Left lung (tissue), 10 donors: ENCODE measurements around the gene LRRN2. TPM values are rescaled to one million over a fixed set of nuclear protein-coding genes. Genes with fewer than 3 reads are reported as not detected.

Experiments
- ATAC-seq: fragments of 200-7000 bp; cut with Tn5 transposase; one replicate; pipeline ENCODE4 v1.9.1; 2020; ENCODE audit warnings: moderate library complexity
- DNase-seq, 4 donors: peaks; one replicate each; pipeline ENCODE4 v3.0.0-alpha.2; 2013 to 2020
- H3K27ac ChIP-seq, 2 donors: fragments of 200-600 bp; sonication (generic) in 1 of 2; one replicate each; pipeline versions ENCODE4 v1.5.0 to v1.8.0; 2020 to 2021
- H3K27me3 ChIP-seq, 2 donors: fragments of 200-600 bp; sonication (generic) in 1 of 2; one replicate each; pipeline versions ENCODE4 v1.5.0 to v1.8.0; 2020 to 2021
- H3K36me3 ChIP-seq, 2 donors: fragments of 200-600 bp; sonication (generic) in 1 of 2; one replicate each; pipeline versions ENCODE4 v1.5.0 to v1.8.0; 2020 to 2021
- H3K4me1 ChIP-seq, 2 donors: fragments of 200-600 bp; one replicate each; pipeline ENCODE4 v1.8.0; 2021
- H3K4me3 ChIP-seq, 2 donors: fragments of 200-600 bp; sonication (generic) in 1 of 2; one replicate each; pipeline versions ENCODE4 v1.5.0 to v1.8.0; 2020 to 2021; ENCODE audit warnings: mild to moderate bottlenecking in 1 of 2
- H3K9me3 ChIP-seq, 2 donors: fragments of 200-600 bp; sonication (generic) in 1 of 2; one replicate each; pipeline versions ENCODE4 v1.5.0 to v1.8.0; 2020 to 2021
- intact Hi-C, 2 donors: fragments of 100-400 bp; cut with DNase I; formaldehyde crosslinking; loops; one replicate each; pipeline versions ENCODE4 v1.11.2 to v1.14.2; 2022
- polyA plus RNA-seq, 6 donors: library from polyadenylated mRNA; unstranded; fragments of 120-200 nt; gene quantifications; one replicate each; pipeline ENCODE4 v1.2.1, GENCODE V29; 2013; ENCODE audit not compliant: insufficient read length in 6 of 6
- total RNA-seq, 2 donors: library from RNA; stranded (reverse); fragmentation: NEBNext Ultra II Directional; extraction: Animal tissue kit (Norgen Biotek cat#: 25700); gene quantifications; one replicate each; pipeline ENCODE4 v1.2.1, GENCODE V29; 2021
- TF ChIP-seq, protein P1 (sequence below), 2 donors: fragments of 200-600 bp; sonication (generic) in 1 of 2; IDR thresholded peaks; one replicate each; pipeline versions ENCODE4 v1.5.0 to v1.8.0; 2021; ENCODE audit warnings: antibody characterized with exemption in 2 of 2
- donor health status: DM: no; HTN: yes; CAD: no.
- donor health status: DM: no; HTN: no; CAD: no.

LRRN2 gene
- total and polyA plus RNA-seq, 8 donors = 1.6 to 7.1 (median 2.0) TPM

- Histone ChIP-seq H3K4me3 (no peak overlapping the region), H3K36me3 (no peaks in the 10 kb centered on the region), H3K9me3 (no peaks in the 10 kb centered on the region), H3K27me3 (peaks cover 0 to 23% of the 10 kb centered on the region in 2 donors), H3K27ac (no peak overlapping the region), H3K4me1 (no peaks in the 10 kb centered on the region)
- no peak for DNase-seq
- intact Hi-C loops = no loop called here
- TF ChIP-seq, protein P1, sequence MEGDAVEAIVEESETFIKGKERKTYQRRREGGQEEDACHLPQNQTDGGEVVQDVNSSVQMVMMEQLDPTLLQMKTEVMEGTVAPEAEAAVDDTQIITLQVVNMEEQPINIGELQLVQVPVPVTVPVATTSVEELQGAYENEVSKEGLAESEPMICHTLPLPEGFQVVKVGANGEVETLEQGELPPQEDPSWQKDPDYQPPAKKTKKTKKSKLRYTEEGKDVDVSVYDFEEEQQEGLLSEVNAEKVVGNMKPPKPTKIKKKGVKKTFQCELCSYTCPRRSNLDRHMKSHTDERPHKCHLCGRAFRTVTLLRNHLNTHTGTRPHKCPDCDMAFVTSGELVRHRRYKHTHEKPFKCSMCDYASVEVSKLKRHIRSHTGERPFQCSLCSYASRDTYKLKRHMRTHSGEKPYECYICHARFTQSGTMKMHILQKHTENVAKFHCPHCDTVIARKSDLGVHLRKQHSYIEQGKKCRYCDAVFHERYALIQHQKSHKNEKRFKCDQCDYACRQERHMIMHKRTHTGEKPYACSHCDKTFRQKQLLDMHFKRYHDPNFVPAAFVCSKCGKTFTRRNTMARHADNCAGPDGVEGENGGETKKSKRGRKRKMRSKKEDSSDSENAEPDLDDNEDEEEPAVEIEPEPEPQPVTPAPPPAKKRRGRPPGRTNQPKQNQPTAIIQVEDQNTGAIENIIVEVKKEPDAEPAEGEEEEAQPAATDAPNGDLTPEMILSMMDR (IDR thresholded peaks at IDR 0.05) = no peak
- no peak for ATAC-seq
These were observed 36.0 kb upstream of the LRRN2 start for GRCh38 chr1:204721373-204722055.

- Histone ChIP-seq H3K9me3 (no peaks in the 10 kb centered on the region), H3K27me3 (peaks cover 11 to 30% of the 10 kb centered on the region in 2 donors), H3K4me1 (no peaks in the 10 kb centered on the region), H3K27ac (no peak overlapping the region), H3K36me3 (no peaks in the 10 kb centered on the region), H3K4me3 (no peak overlapping the region)
- intact Hi-C loops = no loop called here
- TF ChIP-seq, protein P1 (IDR thresholded peaks at IDR 0.05) = no peak
- DNase-seq = no peak
- ATAC-seq = no peak
These were observed 31.1 kb upstream of the LRRN2 start for GRCh38 chr1:204716660-204717059.

- intact Hi-C loops = no loop called here
- Histone ChIP-seq H3K9me3 (no peaks in the 10 kb centered on the region), H3K27ac (no peak overlapping the region), H3K4me3 (no peak overlapping the region), H3K36me3 (no peaks in the 10 kb centered on the region), H3K4me1 (no peaks in the 10 kb centered on the region), H3K27me3 (peaks cover 12 to 33% of the 10 kb centered on the region in 2 donors)
- ATAC-seq = no peak
- TF ChIP-seq, protein P1 (IDR thresholded peaks at IDR 0.05) = no peak
- DNase-seq = no peak
These were observed 29.4 kb upstream of the LRRN2 start for GRCh38 chr1:204714861-204715511.

GRCh38 chr1:204714194-204714860 is 28.8 kb upstream of the LRRN2 start:
- no peak overlapping the region for H3K4me3 ChIP-seq
- no peaks in the 10 kb centered on the region for H3K9me3 ChIP-seq
- no peak overlapping the region for H3K27ac ChIP-seq
- TF ChIP-seq, protein P1 (IDR thresholded peaks at IDR 0.05) = no peak
- DNase-seq (no peak), ATAC-seq (no peak)
- intact Hi-C loops = no loop called here
- no peaks in the 10 kb centered on the region for H3K36me3 ChIP-seq
- H3K4me1 ChIP-seq = no peaks in the 10 kb centered on the region
- H3K27me3 ChIP-seq = peaks cover 12 to 28% of the 10 kb centered on the region in 2 donors

- DNase-seq (no peak), ATAC-seq (no peak)
- no peaks in the 10 kb centered on the region for H3K4me1 ChIP-seq
- no peak overlapping the region for H3K4me3 ChIP-seq
- TF ChIP-seq, protein P1 (IDR thresholded peaks at IDR 0.05) = no peak
- no peak overlapping the region for H3K27ac ChIP-seq
- no peaks in the 10 kb centered on the region for H3K36me3 ChIP-seq
- H3K27me3 ChIP-seq = peaks cover 12 to 28% of the 10 kb centered on the region in 2 donors
- no peaks in the 10 kb centered on the region for H3K9me3 ChIP-seq
- intact Hi-C loops = no loop called here
These were observed 28.0 kb upstream of the LRRN2 start for GRCh38 chr1:204713541-204713940.
